ENCODE results near the gene C16orf89. TPM values are rescaled to one million over a fixed set of nuclear protein-coding genes. Genes with fewer than 3 reads are reported as not detected.

Gene C16orf89
- total RNA-seq, 2 experiments from 2014 or later, result not detected

- Mint-ChIP-seq H3K27me3 (peaks cover 19% of the 10 kb centered on the region), H3K36me3 (ENCODE audit: low read depth) (no peaks in the 10 kb centered on the region), H3K27ac (no peak overlapping the region), H3K4me3 (no peak overlapping the region), H3K9me3 (no peaks in the 10 kb centered on the region), H3K4me1 (ENCODE audit: low read depth) (no peaks in the 10 kb centered on the region)
- H3K36me3 ChIP-seq (ENCODE audit: insufficient read depth, low read length), result no peaks in the 10 kb centered on the region
- no peaks in the 10 kb centered on the region for H3K4me1 ChIP-seq (ENCODE audit: insufficient read depth, low read length)
- no peak overlapping the region for H3K27ac ChIP-seq (ENCODE audit: low read depth in 1 of 2, low read length in 2 of 2)
- no peaks in the 10 kb centered on the region for H3K9me3 ChIP-seq (ENCODE audit: control insufficient read depth in 1 of 2, insufficient read depth in 1 of 2, low read length in 2 of 2)
- intact Hi-C loops (cut with DNase I, micrococcal nuclease), result no loop called here
- no peaks in the 10 kb centered on the region for H3K27me3 ChIP-seq (ENCODE audit: control insufficient read depth in 1 of 2, insufficient read depth in 2 of 2, low read length in 2 of 2)
- CTCF ChIA-PET, result no interaction called here
- no peak for ATAC-seq (ENCODE audit: poor library complexity)
- no peak for DNase-seq
- no peak for TF ChIP-seq CTCF (IDR thresholded peaks at IDR 0.05)
- H3K4me3 ChIP-seq (ENCODE audit: low read length), result no peak overlapping the region
- POLR2A ChIA-PET, result no interaction called here
Observed at GRCh38 chr16:5003211-5003610, 62.5 kb downstream of the C16orf89 start.

GRCh38 chr16:5002699-5003143 lies 63.0 kb downstream of the C16orf89 start:
- ATAC-seq (ENCODE audit: poor library complexity) (no peak), DNase-seq (no peak)
- Mint-ChIP-seq H3K9me3 (no peaks in the 10 kb centered on the region), H3K4me1 (ENCODE audit: low read depth) (no peaks in the 10 kb centered on the region), H3K27me3 (peaks cover 21% of the 10 kb centered on the region), H3K4me3 (no peak overlapping the region), H3K27ac (no peak overlapping the region), H3K36me3 (ENCODE audit: low read depth) (no peaks in the 10 kb centered on the region)
- POLR2A ChIA-PET, result no interaction called here
- H3K9me3 ChIP-seq (ENCODE audit: control insufficient read depth in 1 of 2, insufficient read depth in 1 of 2, low read length in 2 of 2), result no peaks in the 10 kb centered on the region
- no peaks in the 10 kb centered on the region for H3K4me1 ChIP-seq (ENCODE audit: insufficient read depth, low read length)
- no peaks in the 10 kb centered on the region for H3K27me3 ChIP-seq (ENCODE audit: control insufficient read depth in 1 of 2, insufficient read depth in 2 of 2, low read length in 2 of 2)
- intact Hi-C loops (cut with DNase I, micrococcal nuclease), result no loop called here
- H3K4me3 ChIP-seq (ENCODE audit: low read length), result no peak overlapping the region
- H3K27ac ChIP-seq (ENCODE audit: low read depth in 1 of 2, low read length in 2 of 2), result no peak overlapping the region
- TF ChIP-seq CTCF (IDR thresholded peaks at IDR 0.05), result no peak
- CTCF ChIA-PET, result no interaction called here
- H3K36me3 ChIP-seq (ENCODE audit: insufficient read depth, low read length), result no peaks in the 10 kb centered on the region

- Mint-ChIP-seq H3K27me3 (peaks cover 27% of the 10 kb centered on the region), H3K36me3 (ENCODE audit: low read depth) (no peaks in the 10 kb centered on the region), H3K27ac (no peak overlapping the region), H3K9me3 (no peaks in the 10 kb centered on the region), H3K4me3 (no peak overlapping the region), H3K4me1 (ENCODE audit: low read depth) (no peaks in the 10 kb centered on the region)
- no peak for ATAC-seq (ENCODE audit: poor library complexity)
- Histone ChIP-seq H3K27me3 (ENCODE audit: control insufficient read depth in 1 of 2, insufficient read depth in 2 of 2, low read length in 2 of 2) (no peaks in the 10 kb centered on the region), H3K36me3 (ENCODE audit: insufficient read depth, low read length) (no peaks in the 10 kb centered on the region), H3K27ac (ENCODE audit: low read depth in 1 of 2, low read length in 2 of 2) (no peak overlapping the region), H3K4me3 (ENCODE audit: low read length) (no peak overlapping the region), H3K9me3 (ENCODE audit: control insufficient read depth in 1 of 2, insufficient read depth in 1 of 2, low read length in 2 of 2) (no peaks in the 10 kb centered on the region), H3K4me1 (ENCODE audit: insufficient read depth, low read length) (no peaks in the 10 kb centered on the region)
- no peak for TF ChIP-seq CTCF (IDR thresholded peaks at IDR 0.05)
- CTCF ChIA-PET, result no interaction called here
- DNase-seq, result no peak
- POLR2A ChIA-PET, result no interaction called here
- intact Hi-C loops (cut with DNase I, micrococcal nuclease), result no loop called here
Observed at GRCh38 chr16:5001986-5002385, 63.8 kb downstream of the C16orf89 start.
